GM19397 (cell line): Measurements from ENCODE around the gene RRM1.
"Not testable (repeated sequence)": the region's sequence is repeated elsewhere in the genome, so short reads cannot be mapped to it uniquely, and the experiment has no call there.

ENCODE experiments used
- ATAC-seq: cut with Tn5 transposase; IDR thresholded peaks from one replicate; pipeline ENCODE4 v1.9.1; 2021; ENCODE audit warnings: mild to moderate bottlenecking, moderate library complexity; ENCODE audit not compliant: unreplicated experiment

The RRM1 gene

DNA sequence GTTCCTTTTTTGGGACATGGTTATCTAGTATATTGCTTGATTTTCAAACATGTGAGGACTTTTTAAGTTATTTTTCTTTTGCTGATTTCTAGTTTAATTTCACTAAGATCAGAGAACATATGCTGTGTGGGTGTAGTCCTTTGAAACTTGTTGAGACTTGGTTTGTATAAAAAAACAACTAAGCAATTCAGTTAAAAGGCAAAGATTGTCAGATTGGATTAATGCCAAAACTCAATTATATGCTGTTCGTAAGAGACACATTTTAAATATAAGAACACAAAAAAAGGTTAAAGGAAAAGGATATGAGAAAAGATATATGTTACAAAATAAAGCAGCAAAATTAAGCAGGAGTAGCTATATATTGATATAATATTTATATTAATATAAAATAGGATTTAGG, 17.8 kb upstream of the RRM1 start:
- ATAC-seq: no peak

DNA sequence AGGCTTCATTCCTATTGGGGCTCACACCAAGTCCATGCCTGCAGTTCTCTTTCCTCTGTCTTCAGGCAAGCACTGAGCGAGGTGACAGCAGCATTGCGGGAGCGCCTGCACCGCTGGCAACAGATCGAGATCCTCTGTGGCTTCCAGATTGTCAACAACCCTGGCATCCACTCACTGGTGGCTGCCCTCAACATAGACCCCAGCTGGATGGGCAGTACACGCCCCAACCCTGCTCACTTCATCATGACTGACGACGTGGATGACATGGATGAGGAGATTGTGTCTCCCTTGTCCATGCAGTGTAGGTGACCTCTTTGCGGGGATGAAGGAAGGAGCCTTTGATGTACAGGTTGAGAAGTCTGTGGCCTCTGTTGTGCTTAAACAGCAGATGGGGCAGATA, 11.4 kb upstream of the RRM1 start:
- ATAC-seq: no peak

DNA sequence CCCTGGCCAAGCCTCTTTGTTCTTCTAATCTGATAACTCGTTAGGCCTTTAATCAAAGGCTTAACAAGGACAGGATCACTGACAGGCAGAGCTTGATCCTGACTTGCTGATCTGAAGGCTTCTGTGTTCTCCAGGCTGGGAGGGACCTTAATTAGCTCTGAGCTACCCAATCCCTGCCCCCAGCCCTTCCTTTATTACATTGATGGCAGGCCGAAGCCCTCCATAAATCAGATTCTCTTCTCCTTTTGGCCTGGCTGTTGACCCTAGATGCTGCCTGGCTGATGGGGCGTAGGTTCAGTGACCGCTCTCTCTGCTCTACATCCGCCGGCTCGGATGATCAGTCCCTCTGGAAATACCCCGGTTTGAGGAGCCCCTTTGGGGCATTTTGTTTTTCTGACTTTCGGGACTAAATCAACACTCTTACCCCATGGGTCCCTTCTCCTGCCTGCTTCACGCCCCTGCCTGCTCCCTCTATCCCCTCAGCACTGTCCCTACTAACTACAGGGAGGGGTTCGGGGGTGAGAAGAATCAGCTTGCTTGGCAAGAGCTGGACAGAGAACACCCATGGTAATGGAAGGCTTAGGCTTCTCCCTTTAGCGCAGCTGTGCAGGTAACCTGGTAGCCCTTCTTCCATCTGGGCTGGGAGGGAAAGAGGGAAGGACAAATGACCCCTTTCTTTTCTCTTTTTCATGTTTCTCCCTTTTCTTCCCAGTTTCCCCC, 10.0 kb upstream of the RRM1 start:
- no peak for ATAC-seq

DNA sequence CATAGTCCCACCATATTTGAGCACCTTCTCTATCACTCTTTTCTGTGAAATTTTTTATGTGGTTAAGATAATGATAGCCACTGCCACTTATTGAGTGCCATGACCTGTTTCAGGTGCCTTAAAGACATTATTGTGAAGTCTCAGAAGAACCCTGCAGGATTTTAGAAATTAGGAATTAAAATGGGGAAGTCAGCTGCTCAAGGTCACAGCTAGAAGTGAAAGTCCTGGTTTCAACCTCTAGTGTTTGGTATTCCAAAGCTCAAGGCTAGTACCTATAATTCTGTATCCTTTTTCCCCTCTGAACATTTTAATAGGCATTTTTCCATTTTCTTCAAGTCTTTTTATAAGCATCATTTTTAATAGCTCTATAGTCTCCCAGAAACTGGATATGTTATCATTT, 9.0 kb upstream of the RRM1 start:
- no peak for ATAC-seq

DNA sequence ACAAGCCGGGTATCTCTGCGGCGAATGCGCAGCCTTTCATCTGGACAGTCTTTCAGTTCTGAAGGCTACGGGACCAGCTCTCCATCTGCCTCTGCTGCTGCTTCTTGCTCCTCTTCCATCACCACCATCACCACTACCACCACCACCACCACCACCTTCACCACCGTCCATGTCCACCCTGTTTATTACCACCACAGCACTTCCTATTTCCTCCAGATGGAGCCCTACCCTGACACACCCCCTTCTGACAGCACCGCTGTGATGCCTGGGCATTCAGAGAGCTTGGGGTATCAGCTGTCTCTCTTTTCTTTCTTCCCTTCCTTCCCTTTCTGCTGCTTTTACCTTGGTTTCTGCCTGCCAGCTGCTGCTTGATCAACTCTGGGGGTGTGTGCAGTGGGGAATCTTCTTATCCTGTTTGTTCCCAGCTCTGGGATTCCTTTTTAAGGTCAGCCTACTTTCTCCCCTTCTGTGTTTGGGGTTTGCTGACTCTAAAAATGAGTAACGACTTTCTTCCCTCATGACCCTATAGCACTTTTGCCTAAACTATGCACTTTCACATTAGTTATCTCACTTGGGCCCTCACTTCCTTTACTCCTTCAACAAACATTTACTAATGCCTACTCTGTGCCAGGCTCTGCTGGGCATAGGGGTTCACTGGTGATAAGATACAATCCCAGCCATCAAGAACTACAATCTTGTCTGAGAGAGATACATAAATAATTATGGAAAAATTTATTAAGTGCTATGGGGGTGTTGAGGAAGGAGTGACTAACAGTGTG, 7.8 kb upstream of the RRM1 start:
- no peak for ATAC-seq

DNA sequence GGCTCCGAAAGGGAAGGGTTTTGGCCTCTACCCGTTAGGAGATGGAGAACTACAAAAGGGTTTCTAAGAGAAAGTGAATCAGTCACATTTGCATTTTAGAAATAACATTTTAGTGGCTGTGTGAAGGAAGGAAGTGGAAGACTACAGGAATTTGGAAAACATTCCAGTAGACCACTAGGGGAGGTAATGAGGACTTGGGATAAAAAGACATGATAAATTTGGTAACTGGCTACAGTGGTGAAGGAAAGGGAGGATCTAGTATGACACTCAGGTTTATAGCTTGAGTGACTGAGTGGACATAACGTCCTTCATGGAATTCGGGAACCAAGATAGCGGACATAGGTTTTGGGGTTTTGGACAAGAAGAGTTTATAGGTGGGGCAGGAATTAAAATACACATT, 7.0 kb upstream of the RRM1 start:
- ATAC-seq: no peak

DNA sequence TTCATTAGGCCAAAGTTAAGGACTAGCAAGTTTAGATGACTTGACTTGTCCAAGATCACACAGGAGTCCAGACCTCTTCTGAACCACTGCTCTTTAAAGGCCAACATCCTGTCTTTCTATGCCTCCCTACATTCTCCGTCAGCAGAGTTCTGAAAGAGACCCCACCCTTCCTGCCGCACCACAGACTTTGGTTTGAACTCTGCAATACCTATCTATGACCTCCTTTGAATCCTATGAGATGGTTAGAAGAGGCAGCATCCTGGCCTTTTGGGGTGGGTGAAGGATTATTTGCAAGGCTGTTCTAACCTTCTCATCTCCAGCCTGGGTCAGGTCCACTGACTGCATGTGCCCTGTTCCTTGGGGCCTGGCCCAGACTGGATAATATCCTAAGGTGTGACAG, 4.3 kb upstream of the RRM1 start:
- no peak for ATAC-seq

DNA sequence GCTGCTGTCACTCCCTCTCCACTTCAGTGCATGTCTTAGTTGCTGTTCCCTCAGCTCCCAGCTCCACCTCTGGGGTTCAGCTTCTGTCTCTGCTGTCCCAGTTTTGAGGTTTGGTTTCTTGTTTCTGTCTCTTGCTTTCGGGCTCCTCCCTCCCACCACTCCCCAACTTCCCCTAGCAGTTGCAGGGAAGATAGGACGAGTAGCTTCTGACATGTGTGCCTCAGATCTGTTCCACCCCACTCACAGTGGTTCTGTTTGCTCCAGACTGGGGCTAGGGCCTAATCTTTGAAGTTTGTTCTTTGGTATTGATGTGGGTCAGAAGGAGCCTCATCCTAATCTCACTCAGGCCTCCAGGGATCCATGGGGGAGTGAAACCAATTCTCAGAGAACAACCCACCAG, 2.6 kb upstream of the RRM1 start:
- ATAC-seq: no peak

DNA sequence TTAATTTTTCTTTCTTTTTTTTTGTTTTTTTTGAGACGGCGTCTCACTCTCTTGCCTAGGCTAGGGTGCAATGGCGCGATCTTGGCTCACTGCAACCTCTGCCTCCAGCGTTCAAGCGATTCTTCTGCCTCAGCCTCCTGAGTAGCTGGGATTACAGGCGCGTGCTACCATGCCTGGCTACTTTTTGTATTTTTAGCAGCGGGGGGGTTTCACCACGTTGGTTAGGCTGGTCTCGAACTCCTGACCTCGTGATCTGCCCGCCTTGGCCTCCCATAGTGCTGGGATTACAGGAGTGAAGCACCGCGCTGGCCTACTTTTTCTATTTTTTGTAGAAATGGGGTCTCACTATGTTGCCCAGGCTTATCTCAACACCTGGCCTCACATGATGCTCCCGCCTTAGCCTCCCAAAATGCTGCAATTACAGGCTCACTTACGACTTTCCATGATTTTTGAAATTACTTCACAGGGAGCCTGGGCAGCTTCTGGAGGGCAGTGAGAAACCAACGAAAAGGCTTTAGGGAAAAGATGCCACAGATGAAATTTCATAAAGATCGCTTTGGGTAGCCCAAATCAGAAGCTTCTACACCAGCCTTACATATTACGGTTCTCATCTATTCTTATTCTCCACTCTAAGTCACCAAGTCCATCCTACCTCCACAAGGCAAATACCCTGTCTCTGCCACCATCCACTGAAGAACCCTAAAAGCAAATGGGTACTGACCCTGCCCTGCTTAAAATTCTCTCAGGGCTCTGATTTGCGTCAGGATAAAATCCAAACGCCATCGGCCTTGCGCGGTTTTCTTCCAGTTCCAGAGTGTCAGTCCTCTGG, 866 bp upstream of the RRM1 start:
- no peak for ATAC-seq

DNA sequence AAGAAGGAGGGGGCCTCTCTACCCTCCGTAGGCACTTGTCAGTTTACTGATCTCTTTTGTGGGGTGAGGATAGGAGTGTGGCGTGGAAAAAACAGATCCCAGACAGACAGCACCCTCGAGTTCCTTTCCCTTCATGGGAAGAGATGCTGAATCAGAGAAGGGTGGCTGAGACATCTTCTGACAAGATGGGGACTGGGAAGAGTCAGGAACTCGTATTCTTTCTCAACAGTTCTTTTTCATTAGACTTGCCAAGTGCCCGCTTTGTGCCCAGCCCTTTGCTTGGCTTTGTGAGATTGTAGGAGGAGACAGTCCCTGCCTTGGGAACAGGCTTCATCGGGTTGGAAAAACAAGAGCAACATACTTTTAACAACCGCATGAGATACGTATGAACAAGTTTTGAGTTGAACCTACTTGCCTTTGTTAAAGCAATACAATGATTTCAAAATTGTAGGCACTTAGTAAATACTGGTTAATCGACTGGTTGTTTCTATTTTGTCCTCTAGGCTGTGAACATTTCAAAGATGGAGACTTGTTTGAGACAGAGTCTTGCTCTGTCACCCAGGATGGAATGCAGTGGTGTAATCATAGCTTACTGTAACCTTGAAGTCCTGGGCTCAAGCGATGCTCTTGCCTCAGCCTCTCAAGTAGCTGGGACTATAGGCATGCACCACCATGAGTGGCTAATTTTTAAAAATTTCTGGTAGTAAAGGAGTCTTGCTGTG, 1.1 kb downstream of the RRM1 start:
- ATAC-seq: no peak

DNA sequence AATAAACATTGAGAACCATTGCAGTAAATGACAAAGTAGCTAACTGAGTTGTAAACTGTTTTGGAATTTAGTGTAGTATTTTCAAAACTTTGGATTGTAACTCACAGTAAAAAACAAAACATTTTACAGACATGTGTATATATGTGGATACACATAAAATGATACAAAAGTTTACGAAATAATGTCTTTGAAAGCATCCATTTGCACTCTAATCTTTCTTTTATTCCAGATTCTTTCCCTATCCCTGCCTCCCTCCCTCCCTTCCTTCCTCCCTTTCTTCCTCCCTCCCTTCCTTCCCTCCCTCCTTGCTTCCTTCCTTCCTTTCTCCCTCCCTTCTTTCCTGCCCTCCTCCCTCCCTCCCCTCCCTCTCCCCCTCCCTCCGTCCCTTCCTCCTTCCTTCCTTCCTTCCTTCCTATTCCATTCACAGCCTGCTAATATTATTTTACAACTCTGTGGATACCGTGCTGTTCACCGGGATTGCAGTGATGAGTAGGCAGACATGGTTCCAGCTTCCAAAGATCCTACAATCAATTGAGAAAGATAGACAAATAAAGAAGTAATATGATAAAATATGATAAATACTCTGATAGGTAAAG, 3.5 kb downstream of the RRM1 start:
- no peak for ATAC-seq

DNA sequence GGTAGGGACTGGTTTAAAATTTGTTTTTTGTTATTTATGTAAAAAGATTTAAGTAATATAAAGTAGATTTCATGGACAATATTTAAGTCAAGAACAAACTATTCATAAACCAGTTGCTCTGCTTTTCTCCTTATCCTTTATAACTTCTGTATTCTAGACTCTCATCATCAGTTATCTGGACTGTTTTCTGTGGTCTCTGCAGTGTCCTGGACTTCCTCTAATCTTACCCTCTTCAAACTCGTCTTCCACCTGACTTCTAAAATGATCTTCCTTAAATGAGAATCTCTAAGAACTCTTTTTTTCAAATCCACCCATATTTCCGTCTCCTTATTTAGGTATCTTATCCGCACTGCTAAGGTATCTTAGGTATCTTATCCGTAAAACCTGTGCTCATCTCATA, 8.1 kb downstream of the RRM1 start:
- ATAC-seq: no peak

DNA sequence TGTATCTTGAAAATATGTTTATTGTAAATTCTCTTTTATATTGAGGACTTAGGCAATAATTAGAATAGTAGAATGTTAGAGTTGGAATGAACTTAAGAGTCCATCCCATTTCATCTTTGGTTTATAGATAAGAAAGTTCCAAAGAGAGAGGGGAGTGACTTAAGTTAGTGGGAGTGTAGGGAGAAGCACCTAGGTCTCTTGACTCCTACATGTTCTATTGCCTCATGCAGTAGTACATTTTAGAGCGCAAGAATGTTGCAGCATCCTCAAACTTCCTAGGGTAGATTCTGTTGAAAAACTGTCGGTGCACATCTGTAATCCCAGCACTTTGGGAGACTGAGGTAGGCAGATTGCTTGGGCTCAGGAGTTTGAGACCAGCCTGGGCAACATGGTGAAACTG, 8.7 kb downstream of the RRM1 start:
- no peak for ATAC-seq

DNA sequence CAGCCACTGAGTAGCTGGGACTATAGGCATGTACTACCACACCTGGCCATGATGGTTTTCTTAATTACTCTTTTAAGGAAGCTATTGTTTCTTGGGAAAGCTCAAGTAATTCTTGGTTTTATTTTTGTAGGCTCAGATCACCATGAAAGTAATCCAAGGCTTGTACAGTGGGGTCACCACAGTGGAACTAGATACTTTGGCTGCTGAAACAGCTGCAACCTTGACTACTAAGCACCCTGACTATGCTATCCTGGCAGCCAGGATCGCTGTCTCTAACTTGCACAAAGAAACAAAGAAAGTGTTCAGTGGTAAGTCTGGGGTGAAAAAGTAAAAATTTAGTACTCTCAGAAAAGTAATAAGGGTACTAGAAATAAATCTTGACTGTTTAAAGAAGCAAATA, 11.3 kb downstream of the RRM1 start:
- ATAC-seq: no peak

DNA sequence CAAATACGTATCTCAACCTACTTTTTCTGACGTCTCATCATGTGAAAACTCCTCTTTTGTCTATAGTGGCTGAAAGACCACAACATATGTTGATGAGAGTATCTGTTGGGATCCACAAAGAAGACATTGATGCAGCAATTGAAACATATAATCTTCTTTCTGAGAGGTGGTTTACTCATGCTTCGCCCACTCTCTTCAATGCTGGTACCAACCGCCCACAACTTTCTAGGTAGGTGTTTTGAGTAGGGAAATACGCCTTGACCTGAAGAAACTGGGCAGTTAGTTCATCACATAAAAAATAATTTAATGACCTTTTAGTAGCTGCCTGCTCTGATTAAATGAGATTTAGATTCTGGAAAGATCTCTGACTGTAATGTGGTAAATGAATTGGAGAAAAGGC, 17.2 kb downstream of the RRM1 start:
- no peak for ATAC-seq

DNA sequence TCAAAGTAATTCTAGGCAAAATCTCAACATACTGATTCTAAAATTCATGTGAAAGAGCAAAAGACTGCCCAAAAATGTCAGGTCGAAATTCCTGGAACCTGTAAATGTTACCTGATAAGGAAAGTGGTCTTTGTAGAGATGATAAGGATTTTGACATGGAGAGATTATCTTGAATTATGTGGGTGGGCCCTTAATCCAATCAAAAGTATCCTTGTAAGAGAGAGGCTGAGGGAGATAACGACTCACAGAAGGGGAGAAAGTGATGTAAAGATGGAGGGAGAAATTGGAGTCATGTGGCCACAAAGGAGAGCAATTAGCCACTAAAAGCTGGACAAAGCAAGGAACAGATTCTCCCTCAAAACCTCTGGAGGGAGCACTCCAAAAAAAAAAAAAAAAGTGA, 20.5 kb downstream of the RRM1 start:
- no peak for ATAC-seq

DNA sequence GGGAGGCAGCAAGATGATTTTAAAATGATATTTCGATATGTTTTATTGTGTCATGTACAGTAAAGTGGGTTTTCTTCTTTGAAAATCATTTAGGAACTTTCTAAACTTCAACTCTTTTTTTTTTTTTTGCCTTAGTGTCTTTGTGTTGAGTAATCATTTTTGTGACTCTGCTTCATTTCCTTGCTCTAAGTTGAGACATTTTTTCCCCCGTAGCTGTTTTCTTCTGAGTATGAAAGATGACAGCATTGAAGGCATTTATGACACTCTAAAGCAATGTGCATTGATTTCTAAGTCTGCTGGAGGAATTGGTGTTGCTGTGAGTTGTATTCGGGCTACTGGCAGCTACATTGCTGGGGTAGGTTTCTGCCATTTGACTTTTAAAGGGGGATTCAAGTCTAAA, 23.5 kb downstream of the RRM1 start:
- no peak for ATAC-seq

DNA sequence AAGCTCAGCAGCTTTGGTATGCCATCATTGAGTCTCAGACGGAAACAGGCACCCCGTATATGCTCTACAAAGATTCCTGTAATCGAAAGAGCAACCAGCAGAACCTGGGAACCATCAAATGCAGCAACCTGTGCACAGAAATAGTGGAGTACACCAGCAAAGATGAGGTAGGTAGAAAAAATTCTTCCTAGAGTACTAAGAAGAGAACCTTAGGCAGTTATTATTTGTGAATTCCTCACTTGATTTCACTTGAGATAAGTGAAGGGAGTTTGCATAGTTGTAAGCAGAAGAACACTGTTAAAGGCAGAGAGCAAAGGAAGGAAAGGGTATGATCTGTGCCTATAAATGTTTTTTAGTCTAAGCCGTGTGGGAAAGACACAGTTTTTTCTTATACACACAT, 28.6 kb downstream of the RRM1 start:
- ATAC-seq: no peak

DNA sequence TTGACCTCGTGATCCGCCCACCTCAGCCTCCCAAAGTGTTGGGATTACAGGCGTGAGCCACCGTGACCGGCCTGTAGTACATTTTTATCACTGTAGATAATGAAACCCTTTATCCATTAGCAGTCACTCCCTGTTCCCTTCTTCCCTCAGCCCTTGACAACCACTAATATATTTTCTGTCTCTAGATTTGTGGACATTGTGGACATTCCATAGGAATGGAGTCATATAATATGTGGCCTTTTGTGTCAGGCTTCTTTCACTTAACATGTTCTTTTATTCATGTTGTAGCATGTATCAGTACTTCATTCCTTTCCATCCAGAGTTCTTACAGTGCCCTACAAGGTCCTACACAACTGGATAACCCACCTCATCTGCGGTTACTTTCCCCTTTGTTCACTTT, 30.5 kb downstream of the RRM1 start:
- no peak for ATAC-seq

DNA sequence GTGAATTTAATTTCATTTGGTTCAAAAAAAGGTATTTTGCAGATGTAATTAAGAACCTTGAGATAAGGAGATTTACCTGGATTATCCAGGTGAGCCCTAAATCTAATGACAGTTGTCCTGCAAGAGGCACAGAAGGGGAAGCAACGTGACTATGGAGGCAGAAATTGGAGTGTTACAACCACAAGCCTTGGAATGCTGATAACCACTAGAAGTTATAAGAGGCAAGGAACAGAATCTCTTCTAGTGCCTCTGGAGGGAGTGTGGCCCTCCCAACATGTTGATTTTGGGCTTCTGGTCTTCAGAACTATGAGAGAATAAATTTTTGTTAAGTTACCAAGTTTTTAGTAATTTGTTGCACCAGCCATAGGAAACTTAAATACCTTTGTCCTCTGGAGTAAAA, 32.8 kb downstream of the RRM1 start:
- ATAC-seq: no peak

DNA sequence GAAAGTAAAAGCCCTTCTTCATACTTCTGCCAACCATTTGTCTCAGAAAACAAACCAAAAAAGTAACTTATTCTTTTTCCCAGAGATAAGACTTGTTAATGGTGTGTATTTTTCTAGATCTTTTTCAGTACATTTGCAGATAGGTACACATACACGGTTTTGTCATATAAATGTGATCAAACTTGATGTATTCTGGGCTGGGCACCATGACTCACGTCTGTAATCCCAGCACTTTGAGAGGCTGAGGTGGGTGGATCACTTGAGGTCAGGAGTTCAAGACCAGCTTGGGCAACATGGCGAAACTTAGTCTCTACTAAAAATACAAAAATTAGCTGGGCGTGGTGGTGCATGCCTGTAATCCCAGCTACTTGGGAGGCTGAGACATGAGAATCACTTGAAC, 35.6 kb downstream of the RRM1 start:
- ATAC-seq: not testable (repeated sequence)
